Measurements from ENCODE around the gene CGNL1. TPM values are rescaled to one million over a fixed set of nuclear protein-coding genes. Genes with fewer than 3 reads are reported as not detected.

The CGNL1 gene
- total RNA-seq, 2 donors from 2014 or later, result 3.9 to 4.7 TPM

GRCh38 chr15:57522148-57522547 lies 145.8 kb downstream of the CGNL1 start:
- no peak overlapping the region for H3K4me3 ChIP-seq
- intact Hi-C loops (cut with DNase I), result no loop called here
- no peaks in the 10 kb centered on the region for H3K4me1 ChIP-seq
- no peaks in the 10 kb centered on the region for H3K27me3 ChIP-seq
- H3K27ac ChIP-seq, result no peak overlapping the region
- no peaks in the 10 kb centered on the region for H3K9me3 ChIP-seq
- no peaks in the 10 kb centered on the region for H3K36me3 ChIP-seq
- H3K9ac ChIP-seq (ENCODE audit: low read depth in 2 of 2, low read length in 2 of 2), result no peak overlapping the region
- TF ChIP-seq, protein P1, sequence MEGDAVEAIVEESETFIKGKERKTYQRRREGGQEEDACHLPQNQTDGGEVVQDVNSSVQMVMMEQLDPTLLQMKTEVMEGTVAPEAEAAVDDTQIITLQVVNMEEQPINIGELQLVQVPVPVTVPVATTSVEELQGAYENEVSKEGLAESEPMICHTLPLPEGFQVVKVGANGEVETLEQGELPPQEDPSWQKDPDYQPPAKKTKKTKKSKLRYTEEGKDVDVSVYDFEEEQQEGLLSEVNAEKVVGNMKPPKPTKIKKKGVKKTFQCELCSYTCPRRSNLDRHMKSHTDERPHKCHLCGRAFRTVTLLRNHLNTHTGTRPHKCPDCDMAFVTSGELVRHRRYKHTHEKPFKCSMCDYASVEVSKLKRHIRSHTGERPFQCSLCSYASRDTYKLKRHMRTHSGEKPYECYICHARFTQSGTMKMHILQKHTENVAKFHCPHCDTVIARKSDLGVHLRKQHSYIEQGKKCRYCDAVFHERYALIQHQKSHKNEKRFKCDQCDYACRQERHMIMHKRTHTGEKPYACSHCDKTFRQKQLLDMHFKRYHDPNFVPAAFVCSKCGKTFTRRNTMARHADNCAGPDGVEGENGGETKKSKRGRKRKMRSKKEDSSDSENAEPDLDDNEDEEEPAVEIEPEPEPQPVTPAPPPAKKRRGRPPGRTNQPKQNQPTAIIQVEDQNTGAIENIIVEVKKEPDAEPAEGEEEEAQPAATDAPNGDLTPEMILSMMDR (IDR thresholded peaks at IDR 0.05), result no peak
- DNase-seq, result no peak

DNA sequence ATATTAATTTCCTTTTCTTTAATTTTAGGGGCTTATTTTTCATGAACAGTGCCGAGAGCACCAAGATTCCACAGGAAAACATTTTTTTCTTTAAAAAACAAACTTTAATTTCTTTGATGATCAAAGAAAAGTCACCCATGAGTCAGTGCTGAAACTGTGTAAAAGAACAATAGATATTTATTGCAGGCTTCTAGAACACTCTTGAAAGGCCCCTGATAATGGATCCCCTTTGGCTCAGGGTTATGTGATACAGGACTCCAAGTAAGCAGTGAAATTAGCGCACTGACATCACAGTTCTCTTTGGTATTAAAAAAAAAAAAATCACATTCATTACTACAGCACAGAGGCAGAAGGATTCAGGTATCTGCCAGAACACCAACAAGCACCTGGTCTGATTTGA lies 149.3 kb downstream of the CGNL1 start:
- no peaks in the 10 kb centered on the region for H3K9me3 ChIP-seq
- no peaks in the 10 kb centered on the region for H3K27me3 ChIP-seq
- DNase-seq, result no peak
- no peaks in the 10 kb centered on the region for H3K4me1 ChIP-seq
- TF ChIP-seq, protein P1 (IDR thresholded peaks at IDR 0.05), result no peak
- no peak overlapping the region for H3K4me3 ChIP-seq
- H3K27ac ChIP-seq, result no peak overlapping the region
- no peaks in the 10 kb centered on the region for H3K36me3 ChIP-seq
- intact Hi-C loops (cut with DNase I), result no loop called here
- no peak overlapping the region for H3K9ac ChIP-seq (ENCODE audit: low read depth in 2 of 2, low read length in 2 of 2)

GRCh38 chr15:57526076-57526475 lies 149.8 kb downstream of the CGNL1 start:
- intact Hi-C loops (cut with DNase I), result no loop called here
- H3K9me3 ChIP-seq, result no peaks in the 10 kb centered on the region
- no peak overlapping the region for H3K27ac ChIP-seq

GRCh38 chr15:57526615-57527014 lies 150.3 kb downstream of the CGNL1 start:
- no peaks in the 10 kb centered on the region for H3K4me1 ChIP-seq
- no peaks in the 10 kb centered on the region for H3K9me3 ChIP-seq
- no peaks in the 10 kb centered on the region for H3K27me3 ChIP-seq
- TF ChIP-seq, protein P1 (IDR thresholded peaks at IDR 0.05), result no peak
- intact Hi-C loops (cut with DNase I), result no loop called here
- H3K36me3 ChIP-seq, result no peaks in the 10 kb centered on the region
- no peak overlapping the region for H3K27ac ChIP-seq
- H3K4me3 ChIP-seq, result no peak overlapping the region
- no peak for DNase-seq
- H3K9ac ChIP-seq (ENCODE audit: low read depth in 2 of 2, low read length in 2 of 2), result no peak overlapping the region

More at GRCh38 chr15:57526076-57526475, 149.8 kb downstream of the CGNL1 start:
- Histone ChIP-seq H3K36me3 (no peaks in the 10 kb centered on the region), H3K4me1 (no peaks in the 10 kb centered on the region), H3K4me3 (no peak overlapping the region), H3K9ac (ENCODE audit: low read depth in 2 of 2, low read length in 2 of 2) (no peak overlapping the region), H3K27me3 (no peaks in the 10 kb centered on the region)
- no peak for DNase-seq
- TF ChIP-seq, protein P1 (IDR thresholded peaks at IDR 0.05), result no peak

- H3K9ac ChIP-seq (ENCODE audit: low read depth in 2 of 2, low read length in 2 of 2), result no peak overlapping the region
- TF ChIP-seq, protein P1 (IDR thresholded peaks at IDR 0.05), result peak; percentile 57
- H3K36me3 ChIP-seq, result no peaks in the 10 kb centered on the region
- no peaks in the 10 kb centered on the region for H3K9me3 ChIP-seq
- no peak overlapping the region for H3K27ac ChIP-seq
- intact Hi-C loops (cut with DNase I), result no loop called here
- no peaks in the 10 kb centered on the region for H3K4me1 ChIP-seq
- H3K27me3 ChIP-seq, result no peaks in the 10 kb centered on the region
- no peak overlapping the region for H3K4me3 ChIP-seq
- no peak for DNase-seq
Measured at GRCh38 chr15:57527382-57528091, 151.2 kb downstream of the CGNL1 start.

Measured in colonic mucosa (tissue), 4 donors.